OCI-LY7 (cell line): ENCODE data around the gene LRRC42.

Experiments
- CTCF ChIP-seq: fragments of 200-600 bp; sonication (generic); conservative IDR thresholded peaks from 2 replicates; pipeline ENCODE4 v1.5.1; 2014; ENCODE audit warnings: mild to moderate bottlenecking, antibody characterized with exemption, low read length, moderate library complexity, mixed read lengths
- EZH2phosphoT487 ChIP-seq: fragments of 200-600 bp; sonication (generic); IDR thresholded peaks from 2 replicates; pipeline ENCODE4 v1.6.1; 2018; ENCODE audit warnings: low read depth, borderline replicate concordance, mild to moderate bottlenecking, mixed run types, antibody characterized with exemption, low read length, moderate library complexity, mixed read lengths

GRCh38 chr1:54011316-54012007 is 65.3 kb downstream of the LRRC42 start:
- no peak for TF ChIP-seq CTCF
- TF ChIP-seq EZH2phosphoT487, result no peak
